Thymus (tissue), 11 donors: ENCODE results near the gene SIK3. TPM values are rescaled to one million over a fixed set of nuclear protein-coding genes. Genes with fewer than 3 reads are reported as not detected.

Experiments used
- DNase-seq, 9 donors: peaks; one replicate each; pipeline ENCODE4 v3.0.0-alpha.2; 2013; ENCODE audit warnings: low spot score in 9 of 9, low read depth in 6 of 9, missing footprints in 1 of 9
- H3K27ac ChIP-seq, 2 donors: one replicate each; pipeline ENCODE4 v1.5.1; 2013; ENCODE audit warnings: control low read depth in 1 of 2, low read depth in 1 of 2, low read length in 1 of 2, mild to moderate bottlenecking in 1 of 2, moderate library complexity in 1 of 2
- H3K27me3 ChIP-seq, 2 donors: one replicate each; pipeline ENCODE4 v1.5.1; 2013; ENCODE audit warnings: low read length in 1 of 2; ENCODE audit not compliant: control insufficient read depth in 2 of 2, insufficient read depth in 1 of 2
- H3K36me3 ChIP-seq, 2 donors: one replicate each; pipeline ENCODE4 v1.5.1; 2013; ENCODE audit warnings: low read length in 1 of 2, mild to moderate bottlenecking in 1 of 2, moderate library complexity in 1 of 2; ENCODE audit not compliant: control insufficient read depth in 2 of 2, insufficient read depth in 2 of 2
- H3K4me1 ChIP-seq, 2 donors: one replicate each; pipeline ENCODE4 v1.5.1; 2013; ENCODE audit warnings: low read length in 2 of 2; ENCODE audit not compliant: control insufficient read depth in 2 of 2, insufficient read depth in 2 of 2
- H3K4me3 ChIP-seq, 2 donors: one replicate each; pipeline ENCODE4 v1.5.1; 2013; ENCODE audit warnings: low read length in 2 of 2, control low read depth in 1 of 2, mild to moderate bottlenecking in 1 of 2
- H3K9me3 ChIP-seq, 2 donors: one replicate each; pipeline ENCODE4 v1.5.1; 2013; ENCODE audit warnings: low read length in 1 of 2, mild to moderate bottlenecking in 1 of 2; ENCODE audit not compliant: control insufficient read depth in 2 of 2, insufficient read depth in 1 of 2
- WGBS: extraction: QIAGEN DNeasy Blood & Tissue Kit; methylation state at CpG from one replicate; pipeline ENCODE4 v1.1.7; 2013; 5-methylcytosine and 5-hydroxymethylcytosine counted together
- polyA plus RNA-seq: library from polyadenylated mRNA; stranded (reverse); fragments of 200-250 nt; gene quantifications from one replicate; pipeline ENCODE4 v1.2.3, GENCODE V29; 2013
- total RNA-seq: library from RNA; stranded (reverse); fragments of 120-200 nt; gene quantifications from one replicate; pipeline ENCODE4 v1.2.4, GENCODE V29; 2013
- donor health status: healthy.

The SIK3 gene
- total and polyA plus RNA-seq, 2 donors: 10.3 to 12.2 TPM

- Histone ChIP-seq H3K36me3 (peaks cover 59 to 89% of the 10 kb centered on the region in 2 donors), H3K27ac (no peak overlapping the region), H3K4me3 (no peak overlapping the region), H3K9me3 (no peaks in the 10 kb centered on the region), H3K4me1 (no peaks in the 10 kb centered on the region), H3K27me3 (no peaks in the 10 kb centered on the region)
- WGBS: over 99% methylated on average over 6 of the region's 6 CpGs
- DNase-seq: no peak
Measured at GRCh38 chr11:116866804-116867455, 231.3 kb downstream of the SIK3 start.

- WGBS: 96% methylated on average over 1 of the region's 1 CpG
- H3K9me3 ChIP-seq: no peaks in the 10 kb centered on the region
- H3K4me3 ChIP-seq: no peak overlapping the region
- H3K36me3 ChIP-seq: peaks cover 58 to 89% of the 10 kb centered on the region in 2 donors
- DNase-seq: no peak
- no peaks in the 10 kb centered on the region for H3K27me3 ChIP-seq
- H3K4me1 ChIP-seq: no peaks in the 10 kb centered on the region
- H3K27ac ChIP-seq: no peak overlapping the region
Measured at GRCh38 chr11:116865696-116866095, 232.5 kb downstream of the SIK3 start.

GRCh38 chr11:116864531-116864930 lies 233.7 kb downstream of the SIK3 start:
- H3K36me3 ChIP-seq: peaks cover 56 to 90% of the 10 kb centered on the region in 2 donors
- 99% methylated on average over 5 of the region's 5 CpGs for WGBS

GRCh38 chr11:116862951-116863350 lies 235.3 kb downstream of the SIK3 start:
- Histone ChIP-seq H3K27ac (no peak overlapping the region), H3K36me3 (peaks cover 65 to 89% of the 10 kb centered on the region in 2 donors), H3K27me3 (no peaks in the 10 kb centered on the region), H3K4me3 (no peak overlapping the region), H3K9me3 (no peaks in the 10 kb centered on the region), H3K4me1 (no peaks in the 10 kb centered on the region)
- DNase-seq: no peak
- WGBS: 97% methylated on average over 3 of the region's 3 CpGs

More at GRCh38 chr11:116864531-116864930, 233.7 kb downstream of the SIK3 start:
- Histone ChIP-seq H3K4me1 (no peaks in the 10 kb centered on the region), H3K27ac (no peak overlapping the region), H3K27me3 (no peaks in the 10 kb centered on the region), H3K4me3 (no peak overlapping the region), H3K9me3 (no peaks in the 10 kb centered on the region)
- DNase-seq: no peak

- Histone ChIP-seq H3K4me3 (no peak overlapping the region), H3K4me1 (no peaks in the 10 kb centered on the region), H3K27me3 (no peaks in the 10 kb centered on the region), H3K36me3 (peaks cover 64 to 89% of the 10 kb centered on the region in 2 donors), H3K27ac (no peak overlapping the region), H3K9me3 (no peaks in the 10 kb centered on the region)
- WGBS: 97% methylated on average over 3 of the region's 3 CpGs
- DNase-seq: no peak
Measured at GRCh38 chr11:116862185-116862584, 236.0 kb downstream of the SIK3 start.

- H3K36me3 ChIP-seq: peaks cover 59 to 86% of the 10 kb centered on the region in 2 donors
- no peak for DNase-seq
- no peaks in the 10 kb centered on the region for H3K4me1 ChIP-seq
- H3K4me3 ChIP-seq: no peak overlapping the region
- H3K27me3 ChIP-seq: no peaks in the 10 kb centered on the region
- H3K9me3 ChIP-seq: no peaks in the 10 kb centered on the region
- H3K27ac ChIP-seq: no peak overlapping the region
- WGBS: 100% methylated on average over 1 of the region's 1 CpG
Measured at GRCh38 chr11:116861539-116861938, 236.7 kb downstream of the SIK3 start.

- Histone ChIP-seq H3K4me3 (no peak overlapping the region), H3K4me1 (peaks cover 4 to 7% of the 10 kb centered on the region in 2 donors), H3K36me3 (peaks cover 59 to 81% of the 10 kb centered on the region in 2 donors), H3K9me3 (no peaks in the 10 kb centered on the region), H3K27ac (no peak overlapping the region), H3K27me3 (no peaks in the 10 kb centered on the region)
- WGBS: 94% methylated on average over 6 of the region's 6 CpGs
- no peak for DNase-seq
Measured at GRCh38 chr11:116860303-116860702, 237.9 kb downstream of the SIK3 start.

GRCh38 chr11:116859175-116859574 lies 239.1 kb downstream of the SIK3 start:
- WGBS: 99% methylated on average over 8 of the region's 8 CpGs
- Histone ChIP-seq H3K9me3 (no peaks in the 10 kb centered on the region), H3K27me3 (no peaks in the 10 kb centered on the region), H3K4me3 (no peak overlapping the region), H3K27ac (no peak overlapping the region), H3K4me1 (peaks cover 11 to 19% of the 10 kb centered on the region in 2 donors), H3K36me3 (peaks cover 51 to 75% of the 10 kb centered on the region in 2 donors)
- no peak for DNase-seq

GRCh38 chr11:116857936-116858335 lies 240.3 kb downstream of the SIK3 start:
- Histone ChIP-seq H3K36me3 (peaks cover 43 to 62% of the 10 kb centered on the region in 2 donors), H3K27me3 (no peaks in the 10 kb centered on the region), H3K9me3 (no peaks in the 10 kb centered on the region), H3K4me3 (no peak overlapping the region), H3K27ac (no peak overlapping the region), H3K4me1 (peaks cover 23 to 31% of the 10 kb centered on the region in 2 donors)
- WGBS: 96% methylated on average over 7 of the region's 7 CpGs
- no peak for DNase-seq
